Measurements from ENCODE around the gene RALY. TPM values are rescaled to one million over a fixed set of nuclear protein-coding genes. Genes with fewer than 3 reads are reported as not detected.

The RALY gene
- total and polyA plus RNA-seq, 10 of the 15 experiments (the other 5 are each of a cell fraction or from before 2014, with no cell fraction given), result 1.2 to 246 (median 137) TPM

- TF ChIP-seq ZNF592 (IDR thresholded peaks at IDR 0.05) (no peak), NRF1 (conservative IDR thresholded peaks at IDR 0.05; ENCODE audit: low read depth, low read length) (no peak), KLF5 (IDR thresholded peaks at IDR 0.05; ENCODE audit: partially characterized antibody) (no peak), ZNF622 (IDR thresholded peaks at IDR 0.05) (no peak), ZBTB4 (CRISPR knock-in tag; IDR thresholded peaks at IDR 0.05) (no peak)
Observed at GRCh38 chr20:34074101-34074760, 80.5 kb downstream of the RALY start (continued).

Measured in GM12878 (cell line).